Measurements from ENCODE around the gene PCNT.

PCNT gene

DNA sequence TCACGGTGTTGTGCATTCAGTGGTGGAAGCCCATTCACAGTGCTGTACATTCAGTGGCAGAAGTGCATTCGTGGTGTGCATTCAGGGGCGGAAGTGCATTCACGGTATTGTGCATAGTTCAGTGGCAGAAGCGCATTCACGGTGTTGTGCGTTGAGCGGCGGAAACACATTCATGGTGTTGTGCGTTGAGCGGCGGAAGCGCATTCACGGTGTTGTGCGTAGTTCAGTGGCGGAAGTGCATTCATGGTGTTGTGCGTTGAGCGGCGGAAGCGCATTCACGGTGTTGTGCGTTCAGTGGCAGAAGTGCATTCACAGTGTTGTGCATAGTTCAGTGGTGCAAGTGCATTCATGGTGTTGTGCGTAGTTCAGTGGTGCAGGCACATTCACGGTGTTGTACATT, 60.6 kb downstream of the PCNT start:
- H3K36me3 ChIP-seq (ENCODE audit: control insufficient read depth in 2 of 2, insufficient read depth in 1 of 2, low read length in 2 of 2), result peaks cover 3 to 78% of the 10 kb centered on the region in 2 experiments; a peak in 2 of 3 replicates
- CTCF ChIA-PET, result no interaction called here

DNA sequence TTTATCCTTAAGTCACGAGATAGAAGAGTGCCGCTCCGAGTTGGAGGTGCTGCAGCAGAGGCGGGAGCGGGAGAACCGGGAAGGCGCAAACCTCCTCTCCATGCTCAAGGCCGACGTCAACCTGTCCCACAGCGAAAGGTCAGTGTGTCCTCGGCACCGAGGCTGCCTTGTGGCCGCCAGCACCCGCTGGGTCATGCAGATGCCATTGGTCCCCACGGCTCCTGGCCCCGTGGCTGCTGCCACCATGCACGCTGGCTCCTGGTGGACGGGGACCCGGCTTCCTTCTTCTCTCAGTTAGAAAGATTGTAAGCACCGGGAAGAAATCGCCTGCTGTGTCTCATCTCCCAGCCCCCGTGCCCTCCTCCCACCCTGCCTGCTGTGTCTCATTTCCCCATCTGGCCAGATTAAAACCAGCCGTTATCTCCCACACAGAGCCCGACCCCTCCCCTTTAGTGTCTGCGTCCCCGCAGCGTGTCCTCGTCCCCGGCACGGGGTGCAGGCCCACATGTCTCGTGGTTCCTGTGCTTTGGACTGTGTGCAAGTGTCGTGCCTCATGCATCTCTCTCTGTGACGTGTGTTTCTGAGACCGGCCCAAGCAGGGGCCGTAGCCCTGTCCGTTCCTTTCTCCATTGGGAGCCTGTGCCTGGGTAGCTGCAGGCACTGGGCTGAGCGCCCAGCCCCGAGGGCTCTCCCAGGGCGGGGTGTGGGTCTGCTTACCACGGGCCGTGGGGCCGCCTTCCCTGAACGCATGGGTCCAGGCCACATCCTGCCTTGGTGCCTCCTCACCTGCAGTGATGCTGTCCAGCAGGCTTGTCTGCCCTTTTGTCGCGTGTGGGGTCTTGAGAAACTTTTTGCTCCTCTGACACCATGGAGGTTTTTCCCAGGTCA, 62.1 kb downstream of the PCNT start:
- Histone ChIP-seq H3K9me3 (ENCODE audit: control insufficient read depth, insufficient read depth, low read depth, low read length) (no peaks in the 10 kb centered on the region; the same call in 1 of the 2 replicates), H3K27ac (ENCODE audit: extremely low read depth, low read depth, low read length) (no peak overlapping the region), H3K4me1 (ENCODE audit: control insufficient read depth, insufficient read depth, low read length) (no peaks in the 10 kb centered on the region), H3K36me3 (ENCODE audit: control insufficient read depth in 2 of 2, insufficient read depth in 1 of 2, low read length in 2 of 2) (peaks cover 0 to 93% of the 10 kb centered on the region in 2 experiments; a peak in 2 of 3 replicates), H3K4me3 (ENCODE audit: low read depth, low read length) (no peak overlapping the region)
- CTCF ChIA-PET, result interaction anchor here (0.6 kb wide), 1 partner anchor 115 kb away, joined by 3 read pairs; no protein-coding TSS in a partner anchor
- POLR2A ChIA-PET, result no interaction called here
- TF ChIP-seq ZSCAN23 (tag by site-specific recombination; IDR thresholded peaks at IDR 0.05) (no peak), ZNF707 (tag by site-specific recombination; IDR thresholded peaks at IDR 0.05) (no peak), HOXC10 (CRISPR knock-in tag; IDR thresholded peaks at IDR 0.05) (no peak), ZNF174 (tag by site-specific recombination; IDR thresholded peaks at IDR 0.05) (no peak), ZNF837 (tag by site-specific recombination; IDR thresholded peaks at IDR 0.05) (no peak), ZNF555 (tag by site-specific recombination; conservative IDR thresholded peaks at IDR 0.05) (no peak), SP3 (tag by site-specific recombination; IDR thresholded peaks at IDR 0.05) (no peak), RBAK (tag by site-specific recombination; IDR thresholded peaks at IDR 0.05) (no peak), ZNF843 (tag by site-specific recombination; IDR thresholded peaks at IDR 0.05) (no peak), ZNF426 (tag by site-specific recombination; IDR thresholded peaks at IDR 0.05) (no peak), ZFHX2 (tag by site-specific recombination; conservative IDR thresholded peaks at IDR 0.05) (no peak), ZSCAN30 (tag by site-specific recombination; IDR thresholded peaks at IDR 0.05) (no peak), KLF7 (tag by site-specific recombination; IDR thresholded peaks at IDR 0.05; ENCODE audit: borderline replicate concordance) (no peak)
- TF ChIP-seq, protein P1, sequence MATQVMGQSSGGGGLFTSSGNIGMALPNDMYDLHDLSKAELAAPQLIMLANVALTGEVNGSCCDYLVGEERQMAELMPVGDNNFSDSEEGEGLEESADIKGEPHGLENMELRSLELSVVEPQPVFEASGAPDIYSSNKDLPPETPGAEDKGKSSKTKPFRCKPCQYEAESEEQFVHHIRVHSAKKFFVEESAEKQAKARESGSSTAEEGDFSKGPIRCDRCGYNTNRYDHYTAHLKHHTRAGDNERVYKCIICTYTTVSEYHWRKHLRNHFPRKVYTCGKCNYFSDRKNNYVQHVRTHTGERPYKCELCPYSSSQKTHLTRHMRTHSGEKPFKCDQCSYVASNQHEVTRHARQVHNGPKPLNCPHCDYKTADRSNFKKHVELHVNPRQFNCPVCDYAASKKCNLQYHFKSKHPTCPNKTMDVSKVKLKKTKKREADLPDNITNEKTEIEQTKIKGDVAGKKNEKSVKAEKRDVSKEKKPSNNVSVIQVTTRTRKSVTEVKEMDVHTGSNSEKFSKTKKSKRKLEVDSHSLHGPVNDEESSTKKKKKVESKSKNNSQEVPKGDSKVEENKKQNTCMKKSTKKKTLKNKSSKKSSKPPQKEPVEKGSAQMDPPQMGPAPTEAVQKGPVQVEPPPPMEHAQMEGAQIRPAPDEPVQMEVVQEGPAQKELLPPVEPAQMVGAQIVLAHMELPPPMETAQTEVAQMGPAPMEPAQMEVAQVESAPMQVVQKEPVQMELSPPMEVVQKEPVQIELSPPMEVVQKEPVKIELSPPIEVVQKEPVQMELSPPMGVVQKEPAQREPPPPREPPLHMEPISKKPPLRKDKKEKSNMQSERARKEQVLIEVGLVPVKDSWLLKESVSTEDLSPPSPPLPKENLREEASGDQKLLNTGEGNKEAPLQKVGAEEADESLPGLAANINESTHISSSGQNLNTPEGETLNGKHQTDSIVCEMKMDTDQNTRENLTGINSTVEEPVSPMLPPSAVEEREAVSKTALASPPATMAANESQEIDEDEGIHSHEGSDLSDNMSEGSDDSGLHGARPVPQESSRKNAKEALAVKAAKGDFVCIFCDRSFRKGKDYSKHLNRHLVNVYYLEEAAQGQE (tag by site-specific recombination; IDR thresholded peaks at IDR 0.05), result no peak
- TF ChIP-seq, protein P2, sequence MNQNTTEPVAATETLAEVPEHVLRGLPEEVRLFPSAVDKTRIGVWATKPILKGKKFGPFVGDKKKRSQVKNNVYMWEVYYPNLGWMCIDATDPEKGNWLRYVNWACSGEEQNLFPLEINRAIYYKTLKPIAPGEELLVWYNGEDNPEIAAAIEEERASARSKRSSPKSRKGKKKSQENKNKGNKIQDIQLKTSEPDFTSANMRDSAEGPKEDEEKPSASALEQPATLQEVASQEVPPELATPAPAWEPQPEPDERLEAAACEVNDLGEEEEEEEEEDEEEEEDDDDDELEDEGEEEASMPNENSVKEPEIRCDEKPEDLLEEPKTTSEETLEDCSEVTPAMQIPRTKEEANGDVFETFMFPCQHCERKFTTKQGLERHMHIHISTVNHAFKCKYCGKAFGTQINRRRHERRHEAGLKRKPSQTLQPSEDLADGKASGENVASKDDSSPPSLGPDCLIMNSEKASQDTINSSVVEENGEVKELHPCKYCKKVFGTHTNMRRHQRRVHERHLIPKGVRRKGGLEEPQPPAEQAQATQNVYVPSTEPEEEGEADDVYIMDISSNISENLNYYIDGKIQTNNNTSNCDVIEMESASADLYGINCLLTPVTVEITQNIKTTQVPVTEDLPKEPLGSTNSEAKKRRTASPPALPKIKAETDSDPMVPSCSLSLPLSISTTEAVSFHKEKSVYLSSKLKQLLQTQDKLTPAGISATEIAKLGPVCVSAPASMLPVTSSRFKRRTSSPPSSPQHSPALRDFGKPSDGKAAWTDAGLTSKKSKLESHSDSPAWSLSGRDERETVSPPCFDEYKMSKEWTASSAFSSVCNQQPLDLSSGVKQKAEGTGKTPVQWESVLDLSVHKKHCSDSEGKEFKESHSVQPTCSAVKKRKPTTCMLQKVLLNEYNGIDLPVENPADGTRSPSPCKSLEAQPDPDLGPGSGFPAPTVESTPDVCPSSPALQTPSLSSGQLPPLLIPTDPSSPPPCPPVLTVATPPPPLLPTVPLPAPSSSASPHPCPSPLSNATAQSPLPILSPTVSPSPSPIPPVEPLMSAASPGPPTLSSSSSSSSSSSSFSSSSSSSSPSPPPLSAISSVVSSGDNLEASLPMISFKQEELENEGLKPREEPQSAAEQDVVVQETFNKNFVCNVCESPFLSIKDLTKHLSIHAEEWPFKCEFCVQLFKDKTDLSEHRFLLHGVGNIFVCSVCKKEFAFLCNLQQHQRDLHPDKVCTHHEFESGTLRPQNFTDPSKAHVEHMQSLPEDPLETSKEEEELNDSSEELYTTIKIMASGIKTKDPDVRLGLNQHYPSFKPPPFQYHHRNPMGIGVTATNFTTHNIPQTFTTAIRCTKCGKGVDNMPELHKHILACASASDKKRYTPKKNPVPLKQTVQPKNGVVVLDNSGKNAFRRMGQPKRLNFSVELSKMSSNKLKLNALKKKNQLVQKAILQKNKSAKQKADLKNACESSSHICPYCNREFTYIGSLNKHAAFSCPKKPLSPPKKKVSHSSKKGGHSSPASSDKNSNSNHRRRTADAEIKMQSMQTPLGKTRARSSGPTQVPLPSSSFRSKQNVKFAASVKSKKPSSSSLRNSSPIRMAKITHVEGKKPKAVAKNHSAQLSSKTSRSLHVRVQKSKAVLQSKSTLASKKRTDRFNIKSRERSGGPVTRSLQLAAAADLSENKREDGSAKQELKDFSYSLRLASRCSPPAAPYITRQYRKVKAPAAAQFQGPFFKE (tag by site-specific recombination; IDR thresholded peaks at IDR 0.05; ENCODE audit: borderline replicate concordance), result no peak

More for the DNA sequence above, 60.6 kb downstream of the PCNT start:
- TF ChIP-seq, protein P3, sequence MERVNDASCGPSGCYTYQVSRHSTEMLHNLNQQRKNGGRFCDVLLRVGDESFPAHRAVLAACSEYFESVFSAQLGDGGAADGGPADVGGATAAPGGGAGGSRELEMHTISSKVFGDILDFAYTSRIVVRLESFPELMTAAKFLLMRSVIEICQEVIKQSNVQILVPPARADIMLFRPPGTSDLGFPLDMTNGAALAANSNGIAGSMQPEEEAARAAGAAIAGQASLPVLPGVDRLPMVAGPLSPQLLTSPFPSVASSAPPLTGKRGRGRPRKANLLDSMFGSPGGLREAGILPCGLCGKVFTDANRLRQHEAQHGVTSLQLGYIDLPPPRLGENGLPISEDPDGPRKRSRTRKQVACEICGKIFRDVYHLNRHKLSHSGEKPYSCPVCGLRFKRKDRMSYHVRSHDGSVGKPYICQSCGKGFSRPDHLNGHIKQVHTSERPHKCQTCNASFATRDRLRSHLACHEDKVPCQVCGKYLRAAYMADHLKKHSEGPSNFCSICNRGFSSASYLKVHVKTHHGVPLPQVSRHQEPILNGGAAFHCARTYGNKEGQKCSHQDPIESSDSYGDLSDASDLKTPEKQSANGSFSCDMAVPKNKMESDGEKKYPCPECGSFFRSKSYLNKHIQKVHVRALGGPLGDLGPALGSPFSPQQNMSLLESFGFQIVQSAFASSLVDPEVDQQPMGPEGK (tag by site-specific recombination; IDR thresholded peaks at IDR 0.05), result no peak
- no peak for TF ChIP-seq ZNF140 (tag by site-specific recombination; IDR thresholded peaks at IDR 0.05)
- TF ChIP-seq, protein P4, sequence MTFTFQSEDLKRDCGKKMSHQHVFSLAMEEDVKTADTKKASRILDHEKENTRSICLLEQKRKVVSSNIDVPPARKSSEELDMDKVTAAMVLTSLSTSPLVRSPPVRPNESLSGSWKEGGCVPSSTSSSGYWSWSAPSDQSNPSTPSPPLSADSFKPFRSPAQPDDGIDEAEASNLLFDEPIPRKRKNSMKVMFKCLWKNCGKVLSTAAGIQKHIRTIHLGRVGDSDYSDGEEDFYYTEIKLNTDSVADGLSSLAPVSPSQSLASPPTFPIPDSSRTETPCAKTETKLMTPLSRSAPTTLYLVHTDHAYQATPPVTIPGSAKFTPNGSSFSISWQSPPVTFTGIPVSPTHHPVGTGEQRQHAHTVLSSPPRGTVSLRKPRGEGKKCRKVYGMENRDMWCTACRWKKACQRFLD (tag by site-specific recombination; IDR thresholded peaks at IDR 0.05), result no peak
- TF ChIP-seq ZFP3 (tag by site-specific recombination; IDR thresholded peaks at IDR 0.05; ENCODE audit: low read depth), result no peak
- TF ChIP-seq ZBTB8A (tag by site-specific recombination; IDR thresholded peaks at IDR 0.05), result no peak
- TF ChIP-seq ZNF121 (tag by site-specific recombination; IDR thresholded peaks at IDR 0.05), result no peak
- no peak for TF ChIP-seq ZFHX2 (tag by site-specific recombination; conservative IDR thresholded peaks at IDR 0.05)
- Histone ChIP-seq H3K4me3 (ENCODE audit: low read depth, low read length) (no peak overlapping the region), H3K27ac (ENCODE audit: extremely low read depth, low read depth, low read length) (no peak overlapping the region), H3K4me1 (ENCODE audit: control insufficient read depth, insufficient read depth, low read length) (no peaks in the 10 kb centered on the region), H3K9me3 (ENCODE audit: control insufficient read depth, insufficient read depth, low read depth, low read length) (no peaks in the 10 kb centered on the region; the same call in 1 of the 2 replicates)
- POLR2A ChIA-PET, result no interaction called here

All from HEK293 (cell line).